Measurements from ENCODE around the gene CPLANE2. TPM values are rescaled to one million over a fixed set of nuclear protein-coding genes. Genes with fewer than 3 reads are reported as not detected.
A peak's percentile ranks its signal among the peaks of the same experiment; 100 is the strongest.
"Not testable (repeated sequence)": the region's sequence is repeated elsewhere in the genome, so short reads cannot be mapped to it uniquely, and the experiment has no call there.

Gene CPLANE2
- total RNA-seq, 4 donors from 2014 or later: 5.2 to 20.4 (median 12.7) TPM

DNA sequence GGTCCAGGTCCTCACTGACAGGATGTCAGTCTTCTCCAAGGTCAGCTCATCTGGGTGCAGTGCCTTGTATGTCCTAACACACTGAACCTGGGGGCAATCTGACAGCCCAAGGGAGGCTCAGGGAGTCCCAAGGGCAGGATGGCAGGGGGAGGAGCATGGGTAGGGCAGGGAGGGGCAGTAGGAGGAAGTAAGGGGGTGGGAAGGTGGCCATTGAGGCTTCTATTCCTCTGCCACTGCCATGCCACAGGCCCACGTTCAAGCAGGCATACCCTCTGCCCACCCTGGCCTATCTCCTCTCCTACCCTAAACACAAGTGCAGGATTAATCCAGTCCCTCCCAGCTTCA, 37.9 kb downstream of the CPLANE2 start:
- peaks cover 44% of the 10 kb centered on the region for H3K36me3 ChIP-seq
- 58% methylated on average over 1 of the region's 1 CpG for WGBS

DNA sequence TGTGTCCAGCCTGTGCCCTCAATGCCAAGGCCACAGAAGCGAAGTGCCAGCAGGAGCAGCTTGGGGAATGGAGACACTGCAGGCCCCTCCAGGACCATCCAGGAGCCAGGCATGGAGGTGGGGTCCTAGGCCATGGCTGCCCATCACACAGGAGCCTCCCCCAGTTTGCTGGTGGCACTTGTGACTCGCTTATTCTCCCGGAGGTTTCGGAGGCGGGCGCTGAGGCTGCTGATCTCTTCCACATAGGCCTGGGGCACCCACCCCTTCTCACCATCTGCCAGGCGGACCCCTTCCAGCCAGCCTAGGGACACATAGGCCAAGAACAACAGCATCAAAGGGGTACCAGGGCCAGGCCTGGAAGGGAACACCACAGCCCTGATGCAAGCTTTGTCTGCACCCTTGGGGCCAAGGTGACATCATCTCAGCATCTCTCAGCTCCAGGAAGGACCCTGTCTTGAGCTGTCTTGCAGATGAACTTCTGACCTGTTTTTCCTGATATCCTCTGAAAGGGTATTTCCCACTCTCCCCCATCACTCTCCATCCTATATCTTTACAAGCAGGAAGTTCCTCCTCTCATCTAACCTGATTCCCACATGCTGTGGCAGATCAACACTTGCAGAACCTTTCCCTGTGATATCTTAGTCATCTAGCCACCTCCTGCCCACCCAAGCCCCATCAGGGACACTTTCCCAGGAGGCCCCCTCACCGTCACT, 38.4 kb downstream of the CPLANE2 start:
- WGBS: 87% methylated on average over 6 of the region's 8 CpGs
- DNase-seq (ENCODE audit: low spot score in 2 of 2): no peak
- Histone ChIP-seq H3K27ac (no peak overlapping the region), H3K36me3 (peaks cover 42% of the 10 kb centered on the region), H3K4me1 (peaks cover 5% of the 10 kb centered on the region), H3K9me3 (no peaks in the 10 kb centered on the region), H3K4me3 (no peak overlapping the region), H3K27me3 (no peaks in the 10 kb centered on the region)
- TF ChIP-seq POLR2A (IDR thresholded peaks at IDR 0.05) (no peak), EP300 (IDR thresholded peaks at IDR 0.05) (no peak), POLR2AphosphoS5 (IDR thresholded peaks at IDR 0.05) (no peak)
- TF ChIP-seq, protein P1, sequence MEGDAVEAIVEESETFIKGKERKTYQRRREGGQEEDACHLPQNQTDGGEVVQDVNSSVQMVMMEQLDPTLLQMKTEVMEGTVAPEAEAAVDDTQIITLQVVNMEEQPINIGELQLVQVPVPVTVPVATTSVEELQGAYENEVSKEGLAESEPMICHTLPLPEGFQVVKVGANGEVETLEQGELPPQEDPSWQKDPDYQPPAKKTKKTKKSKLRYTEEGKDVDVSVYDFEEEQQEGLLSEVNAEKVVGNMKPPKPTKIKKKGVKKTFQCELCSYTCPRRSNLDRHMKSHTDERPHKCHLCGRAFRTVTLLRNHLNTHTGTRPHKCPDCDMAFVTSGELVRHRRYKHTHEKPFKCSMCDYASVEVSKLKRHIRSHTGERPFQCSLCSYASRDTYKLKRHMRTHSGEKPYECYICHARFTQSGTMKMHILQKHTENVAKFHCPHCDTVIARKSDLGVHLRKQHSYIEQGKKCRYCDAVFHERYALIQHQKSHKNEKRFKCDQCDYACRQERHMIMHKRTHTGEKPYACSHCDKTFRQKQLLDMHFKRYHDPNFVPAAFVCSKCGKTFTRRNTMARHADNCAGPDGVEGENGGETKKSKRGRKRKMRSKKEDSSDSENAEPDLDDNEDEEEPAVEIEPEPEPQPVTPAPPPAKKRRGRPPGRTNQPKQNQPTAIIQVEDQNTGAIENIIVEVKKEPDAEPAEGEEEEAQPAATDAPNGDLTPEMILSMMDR (IDR thresholded peaks at IDR 0.05): no peak

More for the DNA sequence above, 37.9 kb downstream of the CPLANE2 start:
- no peak for DNase-seq (ENCODE audit: low spot score in 2 of 2)
- H3K27ac ChIP-seq: no peak overlapping the region
- no peaks in the 10 kb centered on the region for H3K9me3 ChIP-seq
- peaks cover 5% of the 10 kb centered on the region for H3K4me1 ChIP-seq
- H3K27me3 ChIP-seq: no peaks in the 10 kb centered on the region
- no peak overlapping the region for H3K4me3 ChIP-seq
- no peak for TF ChIP-seq POLR2A (IDR thresholded peaks at IDR 0.05)
- TF ChIP-seq, protein P1 (IDR thresholded peaks at IDR 0.05): no peak

DNA sequence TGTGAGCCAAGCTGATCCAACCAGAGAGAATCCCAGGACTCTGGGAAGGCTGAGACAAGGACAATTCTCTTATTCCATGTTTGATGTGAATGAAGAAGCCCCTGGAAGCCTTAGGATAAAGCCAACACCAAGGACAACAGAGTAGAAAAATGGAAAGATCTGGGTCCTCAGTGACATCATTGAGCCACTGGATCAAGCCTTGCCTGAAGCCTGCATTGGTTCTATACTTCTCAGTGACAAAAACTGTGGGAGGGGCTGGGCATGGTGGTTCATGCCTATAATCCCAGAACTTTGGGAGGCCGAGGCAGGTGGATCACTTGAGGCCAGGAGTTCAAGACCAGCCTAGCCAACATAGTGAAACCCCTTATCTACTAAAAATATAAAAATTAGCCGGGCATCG, 40.1 kb downstream of the CPLANE2 start:
- no peaks in the 10 kb centered on the region for H3K9me3 ChIP-seq
- no peak overlapping the region for H3K4me3 ChIP-seq
- no peak overlapping the region for H3K27ac ChIP-seq
- TF ChIP-seq POLR2AphosphoS5 (IDR thresholded peaks at IDR 0.05) (no peak), POLR2A (IDR thresholded peaks at IDR 0.05) (no peak), EP300 (IDR thresholded peaks at IDR 0.05) (no peak)
- TF ChIP-seq, protein P1 (IDR thresholded peaks at IDR 0.05): no peak
- no peaks in the 10 kb centered on the region for H3K27me3 ChIP-seq
- DNase-seq (ENCODE audit: low spot score in 2 of 2): no peak
- peaks cover 26% of the 10 kb centered on the region for H3K36me3 ChIP-seq
- WGBS: 100% methylated on average over 2 of the region's 3 CpGs
- peaks cover 10% of the 10 kb centered on the region for H3K4me1 ChIP-seq

DNA sequence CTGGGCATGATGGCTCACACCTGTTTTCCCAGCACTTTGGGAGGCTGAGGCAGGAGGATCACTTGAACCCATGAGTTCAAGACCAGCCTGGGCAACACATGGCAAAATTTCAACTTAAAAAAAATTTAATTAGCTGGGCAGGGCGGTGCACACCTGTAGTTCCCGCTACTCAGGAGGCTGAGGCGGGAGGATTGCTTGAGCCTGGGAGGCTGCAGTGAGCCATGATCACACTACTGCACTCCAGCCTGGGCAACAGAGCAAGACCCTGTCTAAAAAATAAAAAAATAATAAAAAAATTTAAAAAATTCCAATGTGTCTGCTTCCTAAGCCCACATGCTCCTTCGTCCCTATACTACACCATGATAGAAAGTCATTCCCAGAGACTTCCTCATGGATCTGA, 40.8 kb downstream of the CPLANE2 start:
- H3K27me3 ChIP-seq; H3K27ac ChIP-seq; H3K9me3 ChIP-seq; DNase-seq (ENCODE audit: low spot score in 2 of 2); H3K4me3 ChIP-seq: not testable (repeated sequence)
- Histone ChIP-seq H3K36me3 (peaks cover 24% of the 10 kb centered on the region), H3K4me1 (peaks cover 16% of the 10 kb centered on the region)
- 94% methylated on average over 4 of the region's 4 CpGs for WGBS

DNA sequence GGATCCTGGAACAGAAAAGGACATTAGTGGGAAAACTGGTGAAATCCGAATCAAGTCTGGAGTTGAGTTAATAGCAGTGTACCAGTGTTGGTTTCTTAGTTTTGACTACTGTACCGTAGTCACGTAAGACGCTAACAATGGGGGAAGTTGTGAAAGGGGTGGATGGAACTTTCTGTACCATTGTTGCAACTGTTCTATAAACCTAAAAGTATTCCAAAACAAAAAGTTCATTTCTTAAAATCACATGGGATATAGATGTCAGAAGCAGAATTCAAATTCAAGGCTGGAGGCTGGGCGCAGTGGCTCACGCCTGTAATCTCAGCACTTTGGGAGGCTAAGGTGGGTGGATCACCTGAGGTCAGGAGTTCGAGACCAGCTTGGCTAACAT, 41.5 kb downstream of the CPLANE2 start:
- WGBS: 84% methylated on average over 7 of the region's 7 CpGs
- Histone ChIP-seq H3K36me3 (peaks cover 19% of the 10 kb centered on the region), H3K27me3 (no peaks in the 10 kb centered on the region), H3K4me1 (peaks cover 21% of the 10 kb centered on the region), H3K27ac (peak overlapping the region; percentile 39), H3K9me3 (no peaks in the 10 kb centered on the region), H3K4me3 (no peak overlapping the region)
- DNase-seq (ENCODE audit: low spot score in 2 of 2): no peak
- TF ChIP-seq, protein P1 (IDR thresholded peaks at IDR 0.05): no peak
- no peak for TF ChIP-seq POLR2AphosphoS5 (IDR thresholded peaks at IDR 0.05)
- no peak for TF ChIP-seq POLR2A (IDR thresholded peaks at IDR 0.05)
- no peak for TF ChIP-seq EP300 (IDR thresholded peaks at IDR 0.05)

All from suprapubic skin (tissue), 4 donors.